NCI-H69 (cell line): ENCODE results near the gene SVOPL.
A peak's percentile ranks its signal among the peaks of the same experiment; 100 is the strongest.
"Not testable (repeated sequence)": the region's sequence is repeated elsewhere in the genome, so short reads cannot be mapped to it uniquely, and the experiment has no call there.

Experiments
- DNase-seq: peaks from one replicate; lab custom pipeline; 2025; lab: John Stamatoyannopoulos, UW

The SVOPL gene, protein sequence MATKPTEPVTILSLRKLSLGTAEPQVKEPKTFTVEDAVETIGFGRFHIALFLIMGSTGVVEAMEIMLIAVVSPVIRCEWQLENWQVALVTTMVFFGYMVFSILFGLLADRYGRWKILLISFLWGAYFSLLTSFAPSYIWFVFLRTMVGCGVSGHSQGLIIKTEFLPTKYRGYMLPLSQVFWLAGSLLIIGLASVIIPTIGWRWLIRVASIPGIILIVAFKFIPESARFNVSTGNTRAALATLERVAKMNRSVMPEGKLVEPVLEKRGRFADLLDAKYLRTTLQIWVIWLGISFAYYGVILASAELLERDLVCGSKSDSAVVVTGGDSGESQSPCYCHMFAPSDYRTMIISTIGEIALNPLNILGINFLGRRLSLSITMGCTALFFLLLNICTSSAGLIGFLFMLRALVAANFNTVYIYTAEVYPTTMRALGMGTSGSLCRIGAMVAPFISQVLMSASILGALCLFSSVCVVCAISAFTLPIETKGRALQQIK

DNA sequence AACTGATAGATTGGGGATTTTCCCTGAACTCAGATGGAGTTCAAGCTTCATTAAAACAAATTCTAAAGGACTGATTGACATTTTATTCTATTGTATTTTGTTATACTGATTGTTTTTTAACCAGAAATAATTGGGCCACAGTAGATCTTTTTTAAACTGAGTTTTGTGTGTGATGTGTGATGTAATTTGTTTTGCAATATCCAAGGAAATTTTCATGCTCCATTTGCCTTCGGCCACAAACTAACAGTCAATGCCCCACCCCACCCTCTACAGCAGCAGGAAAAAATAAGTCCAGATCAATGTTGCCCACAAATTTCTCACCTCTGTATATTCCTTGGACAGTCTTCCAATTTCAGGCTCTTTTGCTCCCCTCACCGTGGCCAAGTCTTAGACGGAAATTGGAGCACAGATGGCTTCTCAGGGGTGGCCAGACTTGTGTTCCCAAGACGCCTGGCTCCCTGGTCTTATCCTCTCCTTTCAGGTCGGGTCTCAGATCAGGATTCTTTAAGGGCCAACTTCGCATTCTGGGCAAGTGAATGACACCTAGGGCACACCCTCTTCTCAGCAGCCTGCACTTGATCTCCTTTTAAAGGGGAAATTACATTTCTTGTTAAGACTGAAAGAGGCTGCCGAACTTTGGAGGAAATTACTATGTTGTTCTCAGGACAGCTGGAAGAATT is at the start of gene SVOPL:
TSS of gene SVOPL (minus strand) at position 506 of the 680 bp plus-strand sequence. CDS start 22,317 bp downstream, outside the sequence.
- no peak for DNase-seq

DNA sequence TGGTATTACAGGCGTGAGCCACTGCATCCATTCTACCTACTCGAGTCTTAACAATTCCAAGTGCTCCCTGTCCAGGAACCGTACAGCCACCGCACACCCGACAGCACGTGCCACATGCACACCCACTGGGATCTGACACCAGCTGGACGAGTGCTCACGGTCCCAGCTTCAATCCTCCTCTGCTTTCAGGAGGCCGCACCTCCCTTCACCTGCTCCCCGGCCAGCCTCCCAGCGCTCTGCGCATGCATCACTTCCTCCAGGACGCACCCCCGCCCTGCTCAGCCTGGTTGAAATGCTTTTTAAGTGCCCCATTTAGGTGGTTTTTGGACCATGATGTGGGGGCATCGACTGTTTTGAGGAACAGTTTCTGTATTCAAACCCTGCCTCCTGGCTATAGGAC is 49.3 kb upstream of the SVOPL start:
- no peak for DNase-seq

DNA sequence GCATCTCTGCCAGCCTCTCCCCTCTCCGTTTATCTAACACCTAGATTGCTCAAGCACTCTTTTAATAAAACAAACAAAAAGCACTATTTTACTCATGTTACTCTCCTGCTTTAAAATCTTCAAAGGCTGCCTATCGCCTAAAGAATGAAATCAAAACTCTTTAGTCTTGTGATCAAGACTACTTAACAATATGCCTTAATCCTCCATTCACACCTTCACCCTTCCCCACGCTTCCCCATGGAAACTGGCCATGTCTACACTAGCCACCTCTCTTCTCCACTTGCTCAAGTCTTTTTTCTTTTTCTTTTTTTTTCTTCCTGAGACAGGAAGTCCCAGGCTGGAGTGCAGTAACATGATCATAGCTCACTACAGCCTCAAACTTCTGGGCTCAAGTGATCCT is 48.8 kb upstream of the SVOPL start:
- no peak for DNase-seq

DNA sequence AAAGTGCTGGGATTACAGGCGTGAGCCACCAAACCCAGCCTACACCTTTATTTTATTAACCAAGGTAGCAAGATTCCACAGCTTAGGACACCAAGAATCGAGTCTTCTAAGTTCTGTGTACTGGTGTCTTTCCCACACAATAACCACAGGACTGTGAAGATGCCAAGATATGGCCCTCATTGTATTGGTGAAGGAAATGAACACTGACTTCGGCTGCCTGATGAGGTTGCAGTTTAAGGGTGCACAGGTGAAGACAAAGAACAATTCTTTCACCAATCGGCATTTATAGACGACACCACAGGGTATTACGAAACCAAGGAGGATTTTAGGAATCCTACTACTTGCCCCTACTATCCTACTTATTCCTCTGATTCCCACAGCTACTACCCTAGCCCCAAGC is 47.5 kb upstream of the SVOPL start:
- no peak for DNase-seq

DNA sequence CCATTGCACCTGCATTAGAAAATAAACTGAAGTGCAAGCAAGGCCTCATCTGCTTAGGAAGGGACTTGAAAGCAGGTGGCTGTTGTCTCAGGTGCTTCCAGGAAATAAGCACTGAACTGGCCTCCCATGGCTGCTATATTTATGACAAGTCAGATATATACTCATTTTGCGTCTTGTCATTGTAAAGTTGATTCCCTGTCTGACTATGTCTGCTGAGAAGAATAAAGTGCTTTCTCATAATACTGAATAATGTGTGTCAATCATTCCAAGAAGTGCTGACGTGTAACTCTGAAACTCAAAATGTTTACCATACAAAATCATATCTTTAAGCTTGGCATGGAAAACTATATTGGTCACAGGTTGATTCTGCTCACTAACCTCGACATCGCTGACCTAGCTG is 44.9 kb upstream of the SVOPL start:
- DNase-seq = no peak

DNA sequence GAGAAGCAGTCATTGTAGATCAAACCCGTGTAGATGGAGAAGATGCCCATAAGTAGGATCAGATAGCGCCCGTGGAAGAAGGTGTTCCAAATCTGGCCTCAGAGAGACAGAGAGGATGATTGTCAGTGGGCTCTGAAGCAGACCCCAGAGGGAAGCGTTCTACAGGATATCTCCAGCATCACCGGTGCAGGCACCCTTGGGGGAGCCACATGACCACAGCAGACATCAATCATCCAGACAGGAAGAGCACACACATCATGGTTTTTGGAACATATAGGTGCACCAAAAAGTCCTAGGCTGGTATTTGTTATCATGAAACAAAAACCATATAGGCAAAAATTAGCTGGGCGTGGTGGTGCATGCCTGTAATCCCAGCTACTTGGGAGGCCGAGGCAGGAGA is 44.0 kb upstream of the SVOPL start:
- no peak for DNase-seq

DNA sequence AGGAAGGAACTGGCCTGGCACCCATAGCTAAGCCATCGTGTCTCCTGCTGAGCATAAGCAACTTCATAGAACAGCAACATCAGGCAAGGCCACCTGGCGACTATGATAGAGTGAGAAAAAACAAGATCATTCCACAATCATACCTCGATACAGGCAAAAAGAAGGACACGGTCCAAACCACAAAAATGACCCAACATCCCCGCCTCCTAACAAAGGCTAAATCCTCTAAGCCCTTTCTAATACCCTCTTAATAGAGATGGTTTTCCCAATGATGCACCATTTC is 40.2 kb upstream of the SVOPL start:
- DNase-seq = no peak

DNA sequence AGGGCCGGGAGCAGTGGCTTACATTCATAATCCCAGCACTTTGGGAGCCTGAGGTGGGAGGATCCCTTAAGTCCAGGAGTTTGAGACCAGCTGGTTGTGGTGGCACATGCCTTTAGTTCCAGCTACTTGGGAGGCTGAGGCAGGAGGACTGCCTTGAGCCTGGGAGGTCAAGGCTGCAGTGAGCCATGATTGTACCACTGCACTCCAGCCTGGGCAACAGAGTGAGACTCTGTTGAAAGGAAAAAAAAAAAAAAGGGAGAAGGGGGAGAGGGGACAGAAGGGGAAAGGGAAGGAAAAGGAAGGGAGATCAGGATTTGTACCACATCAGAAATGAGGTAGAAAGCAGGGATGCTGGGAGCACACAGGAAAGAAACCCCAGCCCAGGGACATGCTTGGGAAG is 38.7 kb upstream of the SVOPL start:
- no peak for DNase-seq

DNA sequence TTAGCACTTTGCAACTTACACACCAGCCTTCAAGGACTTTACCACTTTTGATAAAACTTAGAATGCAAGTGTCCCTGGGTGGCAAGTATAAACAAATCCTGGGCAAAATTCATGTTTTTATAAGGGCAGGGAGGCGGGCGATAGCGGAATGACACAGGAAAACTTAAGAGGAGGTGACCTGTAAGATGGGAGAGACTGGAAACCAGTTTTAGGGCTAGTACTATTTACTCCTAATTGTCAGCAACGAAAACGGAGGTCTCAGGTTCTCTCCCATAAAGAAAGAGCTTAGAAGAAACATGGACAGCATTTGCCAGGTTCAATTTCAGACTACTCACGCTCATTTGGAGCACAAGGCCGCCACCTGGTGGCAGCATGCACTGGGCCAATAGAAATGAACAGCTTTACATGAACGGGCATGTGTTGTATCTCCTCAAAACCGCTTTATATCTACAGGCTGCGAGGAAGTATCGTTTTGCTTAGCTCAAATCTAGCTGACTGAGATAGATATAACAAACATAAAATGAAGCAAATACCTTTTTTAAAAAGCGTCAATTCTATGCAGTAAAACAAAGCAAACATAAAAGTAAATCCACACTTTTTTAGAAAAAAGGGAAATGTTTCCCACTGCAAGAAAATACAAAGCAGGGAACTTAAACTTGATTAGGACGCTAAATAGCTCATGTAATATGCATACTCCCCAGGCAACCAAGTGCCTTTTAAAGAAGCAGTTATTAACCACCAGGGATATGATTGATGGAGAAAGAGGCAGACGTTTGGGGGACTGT is 37.6 kb upstream of the SVOPL start:
- peak; percentile 84 for DNase-seq

DNA sequence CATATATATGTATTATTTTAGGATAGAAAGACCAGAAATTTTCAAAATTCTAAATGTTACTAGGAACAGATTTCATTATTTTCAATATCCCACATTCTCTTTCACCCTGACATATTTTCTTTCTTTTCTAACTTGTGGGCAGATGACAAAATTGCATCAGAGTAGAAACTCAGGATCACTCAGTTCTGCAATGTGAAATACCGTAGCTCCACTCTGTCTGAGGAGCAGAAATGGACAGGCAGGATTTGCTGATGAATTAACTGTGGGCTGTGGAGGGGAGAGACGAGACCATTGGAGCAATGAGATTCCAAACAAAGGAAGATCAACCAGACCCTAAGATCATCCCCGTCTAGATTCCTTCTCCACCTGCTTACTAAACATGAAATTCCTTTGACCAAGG is 37.0 kb upstream of the SVOPL start:
- no peak for DNase-seq

DNA sequence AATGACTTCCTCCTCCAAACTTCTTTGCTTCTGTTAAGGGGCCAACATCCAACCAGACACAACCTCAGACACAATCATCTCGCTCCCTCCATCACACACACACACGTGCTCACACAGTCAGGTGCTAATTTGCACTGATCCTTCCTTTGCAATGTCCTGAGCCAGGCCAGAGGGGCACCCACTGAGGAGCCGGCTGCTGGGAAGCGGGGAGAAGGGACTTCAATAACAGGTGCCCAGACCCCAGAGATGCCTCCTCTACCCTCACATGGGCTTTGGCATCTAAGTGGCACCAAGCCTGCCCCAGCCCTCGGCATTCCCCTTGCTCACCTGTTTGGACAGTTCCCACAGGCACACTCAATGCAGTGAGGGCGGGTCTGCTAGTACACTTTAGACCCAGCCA is 34.2 kb upstream of the SVOPL start:
- no peak for DNase-seq

DNA sequence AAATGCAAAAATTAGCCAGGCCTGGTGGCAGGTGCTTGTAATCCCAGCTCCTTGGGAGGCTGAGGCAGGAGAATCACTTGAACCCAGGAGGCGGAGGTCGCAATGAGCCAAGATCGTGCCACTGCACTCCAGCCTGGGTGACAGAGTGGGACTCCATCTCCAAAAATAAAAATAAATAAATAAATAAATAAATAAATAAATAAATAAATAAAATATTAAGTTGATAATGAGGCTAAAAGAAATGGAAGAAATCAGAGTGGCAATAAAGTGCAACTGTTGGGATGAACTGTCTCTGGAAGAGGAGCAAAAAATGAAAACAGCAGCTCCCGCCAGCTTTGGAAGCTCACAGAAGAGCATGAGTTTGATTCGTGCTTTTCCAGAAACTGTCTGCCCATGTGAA is 30.6 kb upstream of the SVOPL start:
- not testable (repeated sequence) for DNase-seq

DNA sequence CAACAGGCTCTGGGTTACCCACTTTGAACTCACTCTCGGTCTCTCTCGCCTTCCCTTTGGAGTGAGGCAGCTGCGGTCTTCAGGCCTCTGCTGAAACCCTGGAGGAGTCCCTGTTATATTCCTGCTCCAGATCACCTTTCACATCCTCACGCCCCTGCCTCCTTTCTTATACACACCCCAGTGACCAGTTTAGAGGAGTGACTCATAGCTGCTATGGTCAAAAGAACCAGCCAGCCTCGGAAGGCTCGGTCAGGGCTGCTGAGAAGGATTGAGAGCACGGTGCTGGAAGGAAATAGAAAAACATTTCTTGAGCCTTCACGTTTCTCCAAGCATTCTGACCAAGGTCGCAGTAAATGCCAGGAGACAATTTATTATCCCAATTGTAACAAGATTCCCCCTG is 28.3 kb upstream of the SVOPL start:
- no peak for DNase-seq

DNA sequence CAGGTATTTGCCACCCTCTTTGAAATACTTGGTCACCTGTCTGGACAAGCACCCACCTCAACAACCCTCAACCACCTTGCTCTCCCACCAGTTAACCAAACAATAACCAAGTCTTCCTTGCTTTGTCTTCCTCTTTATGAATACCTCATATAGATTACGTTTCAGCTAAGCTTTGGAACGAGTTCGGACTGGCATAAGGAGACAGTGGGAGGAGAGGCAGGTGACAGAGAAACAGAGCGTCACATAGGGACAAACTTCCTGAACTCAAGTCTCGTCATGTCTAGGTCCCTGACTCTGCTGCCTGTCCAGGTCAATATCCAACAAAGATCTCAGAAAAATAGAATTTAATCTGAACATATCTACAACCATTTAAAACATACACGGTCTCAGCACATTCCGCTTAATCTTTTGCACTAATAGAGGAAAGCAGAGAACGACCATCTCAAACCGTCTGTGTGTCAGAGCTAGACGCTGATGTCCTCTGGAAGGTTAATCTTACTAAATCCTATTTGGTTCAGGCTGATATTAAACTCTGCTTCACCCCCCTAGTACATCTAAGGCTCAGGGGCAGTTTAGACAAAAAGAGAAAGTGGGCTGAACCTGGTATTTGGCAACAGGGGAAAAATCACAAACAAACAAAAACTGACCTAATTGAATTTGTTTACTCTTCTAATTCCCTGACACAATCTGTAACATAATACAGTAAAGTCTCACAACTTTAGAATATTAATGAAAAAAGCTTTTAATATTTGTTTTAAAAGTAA is 26.4 kb upstream of the SVOPL start:
- no peak for DNase-seq

DNA sequence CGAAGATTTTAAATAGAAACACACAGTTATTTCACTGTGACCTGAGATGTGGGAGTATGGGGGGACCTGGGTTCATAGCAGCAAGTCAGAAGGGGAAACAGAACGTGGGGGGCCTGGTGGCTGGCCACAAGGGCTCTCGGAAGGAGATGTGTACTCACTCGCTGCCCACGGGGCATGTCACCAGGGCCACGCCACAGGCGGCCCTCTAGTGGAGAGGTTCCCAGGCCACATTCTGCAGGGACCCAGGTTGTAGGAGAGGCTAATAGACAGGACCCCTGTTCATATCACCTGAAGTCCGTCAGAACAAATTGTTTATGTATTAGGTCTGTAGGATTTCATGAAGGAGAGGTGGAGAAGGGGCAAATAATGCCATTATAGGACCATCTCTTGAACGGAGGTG is 25.1 kb upstream of the SVOPL start:
- DNase-seq = no peak

DNA sequence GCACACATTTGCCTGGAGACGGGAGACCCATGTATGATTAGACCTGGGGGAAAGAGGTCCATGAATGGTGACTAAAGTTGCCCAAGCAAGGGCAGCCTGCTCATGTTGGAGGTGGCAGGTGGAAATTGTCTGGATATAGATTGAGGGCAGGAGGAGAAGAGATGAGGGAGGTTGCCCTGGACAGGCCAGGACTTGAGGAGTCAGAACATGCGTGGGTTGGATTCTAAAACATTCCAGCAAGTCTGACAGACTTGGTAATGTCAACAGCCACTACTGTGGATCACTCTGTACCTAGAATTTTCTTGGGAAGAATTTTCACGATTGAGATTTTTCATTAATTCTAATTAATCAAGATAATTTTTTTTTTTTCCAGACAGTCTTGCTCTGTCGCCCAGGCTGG is 19.1 kb upstream of the SVOPL start:
- DNase-seq = no peak

DNA sequence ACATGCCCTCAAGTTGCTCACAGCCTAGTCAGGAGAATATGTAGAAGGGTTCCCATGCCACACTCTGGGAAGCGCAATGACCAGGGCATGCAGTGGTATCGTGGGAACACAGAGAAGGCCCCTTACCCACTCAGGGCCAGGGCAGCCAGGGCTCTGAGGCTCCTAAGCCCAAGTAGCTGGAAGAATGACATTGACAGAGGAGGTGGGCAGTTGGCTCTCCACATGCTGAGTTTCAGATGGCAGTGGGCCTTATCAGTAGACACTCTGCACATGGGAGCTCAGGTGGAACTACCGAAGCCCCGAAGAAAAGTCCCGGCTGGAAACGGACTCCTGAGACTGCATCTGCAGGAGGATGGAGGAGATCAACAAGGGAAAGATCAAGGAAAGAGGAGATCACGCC is 15.7 kb upstream of the SVOPL start:
- no peak for DNase-seq

DNA sequence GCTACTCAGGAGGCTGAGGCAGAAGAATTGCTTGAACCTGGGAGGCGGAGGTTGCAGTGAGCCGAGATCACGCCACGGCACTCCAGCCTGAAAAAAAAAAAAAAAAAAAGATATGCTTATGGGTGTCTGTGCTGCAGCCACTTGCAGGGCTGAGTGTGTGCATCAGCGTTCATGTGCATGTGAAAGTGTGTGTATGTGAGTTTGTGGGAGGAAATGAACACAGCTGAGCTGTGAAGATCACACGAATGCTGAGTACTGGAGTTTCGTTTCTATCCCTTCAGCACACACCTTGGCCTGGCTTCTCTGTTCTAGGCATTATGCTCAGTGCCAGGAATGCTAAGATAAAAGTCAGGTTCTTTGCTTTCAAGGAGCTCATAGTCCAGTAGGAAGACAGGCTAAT is 12.0 kb upstream of the SVOPL start:
- no peak for DNase-seq

DNA sequence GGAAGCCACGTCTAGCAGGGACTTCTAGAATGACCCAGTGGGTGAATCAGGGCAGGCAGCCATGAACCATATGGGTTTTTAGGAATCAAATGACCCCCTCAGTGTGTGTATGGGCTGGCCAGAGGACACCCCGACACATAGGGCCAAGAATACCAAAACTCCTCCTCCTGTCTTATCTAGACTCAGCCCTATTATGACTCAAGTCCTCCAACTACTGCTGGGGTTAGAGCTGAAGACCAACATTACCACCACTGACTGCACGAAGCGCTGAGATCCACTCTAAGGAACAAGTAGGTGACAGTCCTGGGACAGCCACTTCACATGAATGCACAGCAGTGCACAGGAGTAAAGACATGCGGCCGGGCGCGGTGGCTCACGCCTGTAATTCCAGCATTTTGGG is 11.5 kb upstream of the SVOPL start:
- no peak for DNase-seq

DNA sequence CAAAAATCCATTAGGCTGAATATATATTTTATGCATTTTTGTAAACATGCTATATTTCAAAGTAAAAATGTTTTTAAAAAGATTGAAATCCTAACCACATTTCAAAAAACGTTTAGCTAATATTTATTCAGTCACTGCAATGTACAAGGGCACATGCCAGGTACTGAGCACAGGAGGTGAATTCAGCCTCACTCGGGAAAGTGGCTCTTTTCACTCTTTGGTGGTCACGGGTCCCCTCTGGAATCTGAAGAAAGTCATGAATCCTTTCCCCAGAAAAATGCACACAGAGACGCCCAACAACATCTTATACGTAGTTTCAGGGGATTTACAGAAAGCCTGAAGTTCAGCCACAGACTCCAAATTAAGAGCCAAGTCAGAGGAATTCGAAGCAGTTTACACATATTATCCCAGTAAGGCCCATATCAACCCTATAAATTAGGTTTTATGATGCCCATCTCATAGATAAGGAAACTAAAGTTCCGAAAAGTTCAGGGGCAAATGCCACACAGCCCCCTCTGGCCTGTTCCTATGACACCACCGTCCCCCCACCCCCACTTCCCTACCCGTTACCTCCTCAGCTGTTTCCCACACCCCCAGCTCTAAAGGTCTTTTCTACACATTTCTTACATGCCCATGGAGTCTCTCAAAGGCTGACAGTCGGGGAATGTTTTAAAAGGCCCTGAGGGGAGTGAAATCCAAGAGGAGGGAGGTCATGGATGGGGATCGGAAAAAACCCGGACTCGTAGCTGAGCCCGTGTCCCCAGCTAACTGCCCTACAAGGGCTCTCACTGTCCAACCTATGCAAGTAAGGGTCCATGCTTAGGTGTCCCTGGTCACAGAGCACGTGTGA is 9.6 kb upstream of the SVOPL start:
- no peak for DNase-seq

DNA sequence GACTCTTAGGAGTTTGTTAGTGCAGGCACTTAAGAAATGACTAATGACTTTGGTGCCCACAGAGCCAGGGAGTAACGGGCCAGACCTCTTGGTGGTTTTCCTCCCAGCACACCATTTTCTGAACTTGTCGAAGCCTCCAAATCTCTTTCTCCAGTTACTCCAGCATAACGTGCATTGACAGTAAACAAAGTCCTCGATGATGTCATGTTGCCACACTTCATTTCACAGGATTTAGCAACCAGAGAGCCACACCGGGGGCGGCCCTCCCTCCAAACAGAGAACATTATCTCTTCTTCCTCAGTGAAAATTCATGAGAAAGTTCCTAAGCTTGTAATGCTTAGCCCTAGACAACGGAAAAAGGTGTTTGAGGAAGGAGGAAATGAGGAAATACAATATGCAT is 4.0 kb upstream of the SVOPL start:
- DNase-seq = no peak
